HG03060 (cell line): Measurements from ENCODE around the gene XYLT1.

Source experiments
- ATAC-seq: cut with Tn5 transposase; IDR thresholded peaks from one replicate; pipeline ENCODE4 v1.9.1; 2021; ENCODE audit warnings: low read depth, moderate number of reproducible peaks; ENCODE audit not compliant: unreplicated experiment

XYLT1 gene

GRCh38 chr16:17212606-17213005 is 258.2 kb downstream of the XYLT1 start:
- no peak for ATAC-seq

GRCh38 chr16:17211797-17212196 is 259.0 kb downstream of the XYLT1 start:
- ATAC-seq: no peak

DNA sequence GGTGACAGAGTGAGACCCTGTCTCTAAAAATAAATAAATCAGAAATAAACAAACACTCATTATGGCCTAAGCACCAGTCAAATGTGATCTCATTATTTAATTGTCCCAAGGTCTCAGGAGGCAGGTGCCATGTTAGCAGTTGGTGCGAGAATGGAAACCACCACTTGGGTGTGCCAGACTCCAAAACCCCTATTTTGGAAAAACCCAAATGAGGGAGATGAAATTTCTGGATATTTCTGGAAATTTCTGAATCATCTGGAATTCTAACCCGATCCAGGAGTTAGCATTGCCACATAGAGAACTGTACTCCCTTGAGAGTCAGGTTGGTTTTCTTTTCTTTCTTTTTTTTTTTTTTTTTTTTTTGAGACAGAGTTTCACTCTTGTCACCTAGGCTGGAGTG is 264.0 kb downstream of the XYLT1 start:
- ATAC-seq: no peak

GRCh38 chr16:17205279-17206211 is 265.2 kb downstream of the XYLT1 start:
- no peak for ATAC-seq

DNA sequence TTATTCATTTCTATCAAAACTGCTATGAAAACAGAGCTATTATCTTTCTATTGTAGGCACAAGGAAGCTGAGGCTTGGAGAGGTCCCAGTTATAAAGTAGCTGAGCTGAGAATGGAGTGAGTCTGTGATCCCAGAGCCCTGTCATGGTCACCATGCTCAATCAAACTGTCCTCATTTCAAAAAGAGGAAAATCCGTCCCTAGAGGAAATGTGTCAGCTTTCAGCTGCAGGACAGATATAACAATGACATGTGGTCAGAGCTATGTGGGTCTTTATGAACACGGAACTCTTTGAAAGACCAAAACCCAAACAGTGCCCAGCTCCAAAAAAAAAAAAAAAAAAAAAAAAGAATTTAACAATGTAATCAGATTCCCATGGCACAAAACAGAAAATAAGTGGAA is 266.1 kb downstream of the XYLT1 start:
- ATAC-seq: no peak

- ATAC-seq: no peak
Measured at GRCh38 chr16:17204206-17204605, 266.6 kb downstream of the XYLT1 start.

DNA sequence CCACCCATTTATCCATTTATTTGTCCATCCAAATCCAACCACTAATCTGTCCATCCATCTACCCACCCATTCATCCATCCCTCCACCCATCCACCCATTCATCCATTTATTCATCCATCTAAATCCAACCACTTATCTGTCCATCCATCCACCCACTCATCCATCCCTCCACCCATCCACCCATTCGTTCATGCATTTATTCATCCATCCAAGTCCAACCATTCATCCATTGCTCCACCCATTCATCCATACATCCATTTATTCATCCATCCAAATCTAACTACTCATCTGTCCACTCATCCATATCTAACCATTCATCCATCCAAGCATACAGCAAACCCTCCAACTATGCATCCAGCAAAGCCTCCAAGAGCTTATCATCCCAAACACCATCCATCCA is 267.3 kb downstream of the XYLT1 start:
- ATAC-seq: no peak

DNA sequence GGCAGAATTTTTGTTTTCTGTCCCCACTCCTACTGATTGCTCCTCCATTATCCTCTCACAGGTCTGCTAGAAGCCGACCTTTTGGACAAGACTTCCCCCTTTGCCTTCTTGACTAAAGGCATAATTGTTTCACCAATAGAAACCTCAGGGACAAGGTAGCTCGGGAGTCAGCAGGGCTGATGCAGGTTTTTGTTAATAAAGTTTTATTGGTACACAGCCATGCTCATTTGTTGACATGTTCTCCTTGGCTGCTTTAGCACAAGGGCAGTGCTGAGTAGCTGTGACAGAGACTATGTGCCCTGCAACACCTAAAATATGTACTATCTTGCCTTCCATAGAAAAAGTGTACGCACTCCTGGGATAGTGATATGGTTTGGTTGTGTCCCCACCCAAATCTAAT is 271.6 kb downstream of the XYLT1 start:
- no peak for ATAC-seq

DNA sequence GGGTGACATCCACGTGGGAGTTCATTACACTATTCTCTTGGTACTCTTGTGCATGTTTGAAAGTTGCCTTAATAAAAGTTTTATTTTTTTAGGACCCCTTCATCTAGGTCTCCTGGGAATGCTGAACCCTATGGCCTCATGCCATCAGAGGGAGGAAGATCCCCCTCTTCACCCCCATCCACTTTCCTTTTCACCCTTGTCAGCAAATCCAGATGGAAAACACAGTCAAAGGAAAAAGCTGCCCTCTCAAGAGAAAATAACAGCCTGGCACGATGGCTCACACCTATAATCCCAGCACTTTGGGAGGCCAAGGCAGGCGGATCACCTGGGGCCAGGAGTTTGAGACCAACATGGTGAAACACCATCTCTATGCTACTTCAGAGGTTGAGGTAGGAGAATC is 274.2 kb downstream of the XYLT1 start:
- ATAC-seq: no peak

- ATAC-seq: no peak
Measured at GRCh38 chr16:17194190-17194780, 276.5 kb downstream of the XYLT1 start.

GRCh38 chr16:17193566-17194100 is 277.1 kb downstream of the XYLT1 start:
- ATAC-seq: no peak

GRCh38 chr16:17184026-17184425 is 286.7 kb downstream of the XYLT1 start:
- ATAC-seq: no peak

- no peak for ATAC-seq
Measured at GRCh38 chr16:17177959-17178905, 292.5 kb downstream of the XYLT1 start.

GRCh38 chr16:17177242-17177958 is 293.4 kb downstream of the XYLT1 start:
- no peak for ATAC-seq

- no peak for ATAC-seq
Measured at GRCh38 chr16:17176199-17176598, 294.6 kb downstream of the XYLT1 start.

DNA sequence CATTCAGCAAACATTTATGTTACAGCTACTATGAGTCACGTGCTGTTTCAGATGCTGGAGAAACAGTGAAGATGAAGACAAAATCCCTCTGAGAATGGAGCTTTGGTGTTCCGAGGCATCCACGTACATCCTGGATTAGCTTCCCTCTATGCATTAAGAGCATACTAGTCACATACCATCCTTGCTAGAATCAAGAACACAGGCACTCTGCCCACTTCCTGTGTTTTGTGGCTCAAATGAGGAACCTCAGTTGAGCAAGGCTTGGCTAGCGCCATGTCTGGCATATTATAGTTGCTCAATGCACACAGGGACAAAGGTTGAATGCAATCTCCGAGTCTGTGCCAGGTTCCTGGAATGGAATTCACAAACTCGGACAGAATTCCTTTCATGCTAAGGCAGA is 297.5 kb downstream of the XYLT1 start:
- no peak for ATAC-seq

- no peak for ATAC-seq
Measured at GRCh38 chr16:17171250-17172143, 299.3 kb downstream of the XYLT1 start.

DNA sequence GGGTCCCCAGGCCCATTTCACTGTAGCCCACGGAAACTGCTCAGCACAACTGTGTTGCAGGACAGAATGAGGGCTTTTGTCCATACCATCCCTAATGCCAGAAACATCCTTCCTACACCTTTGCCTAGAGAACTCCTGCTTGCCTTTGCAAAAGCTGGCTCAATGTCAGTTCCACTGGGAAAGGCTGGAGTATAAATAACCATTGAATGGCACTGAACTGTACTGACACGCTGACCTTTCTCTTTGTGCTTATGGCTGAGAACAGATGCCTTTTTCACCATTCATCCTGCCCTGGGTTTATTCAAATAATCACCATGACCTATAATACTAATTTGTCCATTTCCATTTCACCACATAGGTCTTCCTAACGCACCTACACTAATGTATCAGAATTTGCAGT is 300.3 kb downstream of the XYLT1 start:
- no peak for ATAC-seq

DNA sequence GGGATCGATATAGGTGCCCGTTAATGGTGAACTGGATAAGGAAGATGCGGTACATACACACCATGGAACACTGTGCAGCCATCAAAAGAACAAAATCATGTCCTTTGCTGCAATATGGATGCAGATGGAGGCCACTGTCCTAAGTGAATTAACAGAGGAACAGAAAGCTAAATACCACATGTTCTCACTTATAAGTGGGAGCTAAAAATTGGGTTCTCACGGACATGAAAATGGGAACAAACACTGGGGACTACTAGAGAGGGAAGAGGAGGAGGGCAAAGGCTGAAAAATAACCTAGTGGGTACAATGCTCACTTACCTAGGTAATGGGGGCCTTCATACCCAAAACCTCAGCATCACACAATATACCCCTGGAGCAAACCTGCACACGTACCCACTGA is 302.6 kb downstream of the XYLT1 start:
- ATAC-seq: no peak
